Liver (tissue), 9 donors: ENCODE measurements around the gene ECM1. TPM values are rescaled to one million over a fixed set of nuclear protein-coding genes. Genes with fewer than 3 reads are reported as not detected.

ENCODE experiments used
- DNase-seq: peaks from one replicate; pipeline ENCODE4 v3.0.0-alpha.2; 2017; ENCODE audit warnings: low spot score
- H3K27ac ChIP-seq, 2 donors: one replicate each; pipeline ENCODE4 v1.7.0; 2013; ENCODE audit warnings: inconsistent platforms in 2 of 2, low read length in 2 of 2, control low read depth in 1 of 2, low read depth in 1 of 2, mild to moderate bottlenecking in 1 of 2
- H3K27me3 ChIP-seq, 4 donors: one replicate each; pipeline versions ENCODE4 v1.6.1 to v1.7.0; 2013; ENCODE audit warnings: low read length in 3 of 4, inconsistent platforms in 1 of 4, mild to moderate bottlenecking in 1 of 4, moderate library complexity in 1 of 4; ENCODE audit not compliant: control insufficient read depth in 4 of 4, insufficient read depth in 4 of 4
- H3K36me3 ChIP-seq, 4 donors: one replicate each; pipeline versions ENCODE4 v1.6.1 to v1.7.0; 2013; ENCODE audit warnings: low read length in 3 of 4, mild to moderate bottlenecking in 3 of 4, low read depth in 1 of 4, moderate library complexity in 1 of 4; ENCODE audit not compliant: control insufficient read depth in 4 of 4, insufficient read depth in 3 of 4
- H3K4me1 ChIP-seq, 4 donors: one replicate each; pipeline versions ENCODE4 v1.6.1 to v1.7.0; 2013; ENCODE audit warnings: low read length in 3 of 4, mild to moderate bottlenecking in 3 of 4, moderate library complexity in 1 of 4; ENCODE audit not compliant: control insufficient read depth in 4 of 4, insufficient read depth in 4 of 4
- H3K4me3 ChIP-seq, 3 donors: one replicate each; pipeline versions ENCODE4 v1.6.1 to v1.7.0; 2013; ENCODE audit warnings: low read length in 3 of 3, control low read depth in 1 of 3, low read depth in 1 of 3, mild to moderate bottlenecking in 1 of 3
- H3K9ac ChIP-seq, 2 donors: one replicate each; pipeline ENCODE4 v1.7.0; 2013; ENCODE audit warnings: low read length in 2 of 2, mild to moderate bottlenecking in 2 of 2, moderate library complexity in 2 of 2, control low read depth in 1 of 2, low read depth in 1 of 2
- H3K9me3 ChIP-seq, 4 donors: one replicate each; pipeline versions ENCODE4 v1.6.1 to v1.7.0; 2013; ENCODE audit warnings: low read length in 3 of 4; ENCODE audit not compliant: control insufficient read depth in 4 of 4
- ATF3 ChIP-seq: IDR thresholded peaks from 2 replicates; pipeline ENCODE4 v1.6.1; 2016; ENCODE audit warnings: antibody characterized with exemption
- CTCF ChIP-seq: fragments of 150-350 bp; IDR thresholded peaks from 2 replicates; pipeline ENCODE4 v1.5.1; 2017; ENCODE audit warnings: improper control_type of control experiment, low read depth, low read length; ENCODE audit not compliant: missing input control
- EGR1 ChIP-seq, 2 donors: IDR thresholded peaks; 2 replicates each; pipeline ENCODE4 v1.6.1; 2016 to 2018; ENCODE audit warnings: antibody characterized with exemption in 2 of 2, low read depth in 2 of 2
- FOXA1 ChIP-seq: IDR thresholded peaks from 2 replicates; pipeline ENCODE4 v1.6.1; 2016; ENCODE audit warnings: antibody characterized with exemption
- FOXA2 ChIP-seq: IDR thresholded peaks from 2 replicates; pipeline ENCODE4 v1.6.1; 2016; ENCODE audit warnings: antibody characterized with exemption
- GABPA ChIP-seq, 2 donors: IDR thresholded peaks in 1 of 2; conservative IDR thresholded peaks in 1 of 2; 2 replicates each; pipeline ENCODE4 v1.6.1; 2016; ENCODE audit warnings: antibody characterized with exemption in 2 of 2, mild to moderate bottlenecking in 1 of 2, moderate library complexity in 1 of 2
- HNF4A ChIP-seq, 2 donors: conservative IDR thresholded peaks; 2 replicates each; pipeline ENCODE4 v1.6.1; 2016; ENCODE audit warnings: antibody characterized with exemption in 2 of 2, mild to moderate bottlenecking in 2 of 2
- HNF4G ChIP-seq: IDR thresholded peaks from 2 replicates; pipeline ENCODE4 v1.6.1; 2016; ENCODE audit warnings: antibody characterized with exemption
- JUND ChIP-seq, 2 donors: IDR thresholded peaks; 2 replicates each; pipeline ENCODE4 v1.6.1; 2016; ENCODE audit warnings: antibody characterized with exemption in 2 of 2
- MAX ChIP-seq: IDR thresholded peaks from 2 replicates; pipeline ENCODE4 v1.6.1; 2016; ENCODE audit warnings: antibody characterized with exemption
- NR2F2 ChIP-seq: IDR thresholded peaks from 2 replicates; pipeline ENCODE4 v1.6.1; 2016; ENCODE audit warnings: antibody characterized with exemption
- RAD21 ChIP-seq, 2 donors: IDR thresholded peaks; 2 replicates each; pipeline ENCODE4 v1.6.1; 2016; ENCODE audit warnings: antibody characterized with exemption in 2 of 2, mild to moderate bottlenecking in 2 of 2
- REST ChIP-seq: IDR thresholded peaks from 2 replicates; pipeline ENCODE4 v1.6.1; 2016; ENCODE audit warnings: antibody characterized with exemption, mild to moderate bottlenecking
- RXRA ChIP-seq, 2 donors: IDR thresholded peaks; 2 replicates each; pipeline ENCODE4 v1.6.1; 2017 to 2018; ENCODE audit warnings: antibody characterized with exemption in 2 of 2, mild to moderate bottlenecking in 1 of 2
- SP1 ChIP-seq: IDR thresholded peaks from 2 replicates; pipeline ENCODE4 v1.6.1; 2018; ENCODE audit warnings: antibody characterized with exemption, mild to moderate bottlenecking
- TAF1 ChIP-seq: conservative IDR thresholded peaks from 2 replicates; pipeline ENCODE4 v1.6.1; 2016; ENCODE audit warnings: antibody characterized with exemption, mild to moderate bottlenecking
- YY1 ChIP-seq: IDR thresholded peaks from 2 replicates; pipeline ENCODE4 v1.6.1; 2016; ENCODE audit warnings: antibody characterized with exemption, mild to moderate bottlenecking
- WGBS: extraction: QIAGEN DNeasy Blood & Tissue Kit; methylation state at CpG from one replicate; pipeline ENCODE4 v1.1.7; 2013; 5-methylcytosine and 5-hydroxymethylcytosine counted together
- polyA plus RNA-seq, 2 donors: library from polyadenylated mRNA; stranded (reverse) in 1 of 2; unstranded in 1 of 2; fragments of 200-250 nt in 1 of 2; fragments of >200 nt in 1 of 2; fragmentation: Nextera tagmentation in 1 of 2; extraction: Ambion mirVana in 1 of 2; gene quantifications; one replicate each; pipeline versions ENCODE4 v1.2.1 to v1.2.3, GENCODE V29; 2013 to 2015
- total RNA-seq, 2 donors: library from RNA; depleted of rRNA; stranded (reverse); fragments of >200 nt; gene quantifications; one replicate each; pipeline ENCODE4 v1.2.3, GENCODE V29; 2014
- donor health status: healthy.
- donor health status: healthy.
- donor health status: healthy.
- donor health status: healthy.
- donor health status: healthy.

The ECM1 gene
- total and polyA plus RNA-seq, 4 donors, result 5.1 to 22.5 (median 12.6) TPM

GRCh38 chr1:150532860-150533259 lies 25.0 kb downstream of the ECM1 start:
- H3K4me3 ChIP-seq, result no peak overlapping the region
- DNase-seq, result no peak

More at GRCh38 chr1:150532860-150533259, 25.0 kb downstream of the ECM1 start:
- no peaks in the 10 kb centered on the region for H3K27me3 ChIP-seq
- H3K36me3 ChIP-seq, result no peaks in the 10 kb centered on the region
- peaks cover 2 to 12% (median 9%) of the 10 kb centered on the region in 4 donors for H3K4me1 ChIP-seq
- no peak for TF ChIP-seq CTCF
- TF ChIP-seq FOXA2, result no peak
- TF ChIP-seq SP1, result no peak
- TF ChIP-seq ATF3, result no peak
- TF ChIP-seq EGR1 (IDR thresholded peaks at IDR 0.05; ENCODE audit: low read depth in 2 of 2), result no peak
- no peak for TF ChIP-seq RAD21 (IDR thresholded peaks at IDR 0.05)
- TF ChIP-seq GABPA (IDR thresholded peaks at IDR 0.05 in 1 of 2, conservative IDR thresholded peaks at IDR 0.05 in 1 of 2), result no peak
- no peak for TF ChIP-seq MAX
- no peak for TF ChIP-seq JUND (IDR thresholded peaks at IDR 0.05)
- TF ChIP-seq HNF4G, result no peak
- no peak for TF ChIP-seq FOXA1
- TF ChIP-seq REST, result no peak
- TF ChIP-seq YY1, result no peak
- no peak for TF ChIP-seq RXRA (IDR thresholded peaks at IDR 0.05)
- no peak for TF ChIP-seq NR2F2
- TF ChIP-seq TAF1, result no peak
- no peak for TF ChIP-seq HNF4A (conservative IDR thresholded peaks at IDR 0.05)
- H3K9me3 ChIP-seq, result no peaks in the 10 kb centered on the region
- 42% methylated on average over 5 of the region's 5 CpGs for WGBS
- peak overlapping the region; percentile 58 to 70 for H3K9ac ChIP-seq
- peak overlapping the region; percentile 83 to 92 for H3K27ac ChIP-seq
